ENCODE data around the gene KRTAP10-5. TPM values are rescaled to one million over a fixed set of nuclear protein-coding genes. Genes with fewer than 3 reads are reported as not detected.
"Not testable (repeated sequence)": the region's sequence is repeated elsewhere in the genome, so short reads cannot be mapped to it uniquely, and the experiment has no call there.

KRTAP10-5 gene
- total RNA-seq (not detected), polyA plus RNA-seq (not detected)
- long read RNA-seq, donor 1 = 0 reads
- long read RNA-seq, donor 2 = 0 reads
- long read RNA-seq, donor 3 = 0 reads

- H3K4me1 ChIP-seq; DNase-seq; H3K4me3 ChIP-seq; H3K27ac ChIP-seq; intact Hi-C loops (cut with DNase I); H3K36me3 ChIP-seq: not testable (repeated sequence)
- ATAC-seq = peak in 1 of 8 donors; percentile 41
- Histone ChIP-seq H3K27me3 (peaks cover 0 to 43% (median 9%) of the 10 kb centered on the region in 7 donors), H3K9me3 (peaks cover 0 to 40% (median 18%) of the 10 kb centered on the region in 11 donors)
- WGBS, 2 donors = 37 to 41% methylated on average over 19 of the region's 19 CpGs
These were observed at the start of gene KRTAP10-5 for GRCh38 chr21:44580231-44580821. KRTAP10-5 (minus strand) TSS chr21:44580604; CDS start chr21:44580578, 26 bp downstream.

- WGBS, 2 donors = 47 to 56% methylated on average over 18 of the region's 18 CpGs
- H3K9me3 ChIP-seq = peaks cover 0 to 51% (median 22%) of the 10 kb centered on the region in 11 donors
- ATAC-seq (peak in 3 of 8 donors; percentile 43 to 67 (median 53)), DNase-seq (no peak)
- no peak overlapping the region for H3K4me3 ChIP-seq
- no peak overlapping the region for H3K27ac ChIP-seq
- peaks cover 0 to 7% (median 0%) of the 10 kb centered on the region in 9 donors for H3K4me1 ChIP-seq
- TF ChIP-seq CTCF (IDR thresholded peaks at IDR 0.05) = no peak
- peaks cover 0 to 31% (median 0%) of the 10 kb centered on the region in 7 donors for H3K27me3 ChIP-seq
- intact Hi-C loops (cut with DNase I) = loop anchor here in 1 of 10 donors (10.0 kb wide), 1 partner anchor 156 kb away; no protein-coding TSS in a partner anchor
- H3K36me3 ChIP-seq = no peaks in the 10 kb centered on the region
These were observed 48.4 kb upstream of the KRTAP10-5 start for GRCh38 chr21:44628707-44629391.

- DNase-seq, H3K36me3 ChIP-seq, H3K4me3 ChIP-seq, H3K4me1 ChIP-seq, H3K27ac ChIP-seq: not testable (repeated sequence)
- peak in 2 of 8 donors; percentile 27 to 49 for ATAC-seq
- Histone ChIP-seq H3K9me3 (peaks cover 0 to 55% (median 32%) of the 10 kb centered on the region in 11 donors), H3K27me3 (peaks cover 0 to 31% (median 0%) of the 10 kb centered on the region in 7 donors)
- WGBS, 2 donors = 41 to 48% methylated on average over 13 to 14 of the region's 15 CpGs
- intact Hi-C loops (cut with DNase I) = loop anchor here in 1 of 10 donors (10.0 kb wide), 1 partner anchor 157 kb away; no protein-coding TSS in a partner anchor
These were observed 47.4 kb upstream of the KRTAP10-5 start for GRCh38 chr21:44627831-44628233.

- H3K4me1 ChIP-seq = not testable (repeated sequence)
- peaks cover 0 to 55% (median 27%) of the 10 kb centered on the region in 11 donors for H3K9me3 ChIP-seq
These were observed 46.9 kb upstream of the KRTAP10-5 start for GRCh38 chr21:44627181-44627822.

GRCh38 chr21:44626673-44627143 is 46.3 kb upstream of the KRTAP10-5 start, which contains the start of gene KRTAP10-9:
KRTAP10-9 (plus strand) TSS chr21:44627093; CDS start chr21:44627172, 79 bp downstream.
- no peak within 1 kb of the TSS for H3K4me3 ChIP-seq
- no peak for TF ChIP-seq CTCF (IDR thresholded peaks at IDR 0.05)
- H3K27me3 ChIP-seq = peaks cover 0 to 31% (median 0%) of the 10 kb centered on the region in 7 donors
- peaks cover 0 to 49% (median 21%) of the 10 kb centered on the region in 11 donors for H3K9me3 ChIP-seq
- intact Hi-C loops (cut with DNase I) = loop anchor here in 1 of 10 donors (10.0 kb wide), 1 partner anchor 158 kb away; no protein-coding TSS in a partner anchor
- peak in 1 of 8 donors; percentile 36 for ATAC-seq
- H3K27ac ChIP-seq = no peak within 1 kb of the TSS
- DNase-seq = no peak
- H3K4me1 ChIP-seq = peaks cover 0 to 7% (median 0%) of the 10 kb centered on the region in 9 donors
- WGBS, 2 donors = 44 to 71% methylated on average over 7 of the region's 7 CpGs
- no peaks in the 10 kb centered on the region for H3K36me3 ChIP-seq

More at GRCh38 chr21:44627181-44627822, 46.9 kb upstream of the KRTAP10-5 start:
- DNase-seq, H3K36me3 ChIP-seq, H3K27ac ChIP-seq, ATAC-seq, H3K4me3 ChIP-seq: not testable (repeated sequence)
- H3K27me3 ChIP-seq = peaks cover 0 to 31% (median 0%) of the 10 kb centered on the region in 7 donors
- intact Hi-C loops (cut with DNase I) = loop anchor here in 1 of 10 donors (10.0 kb wide), 1 partner anchor 157 kb away; no protein-coding TSS in a partner anchor
- 75 to 84% methylated on average over 15 to 17 of the region's 20 CpGs for WGBS, 2 donors

Data from heart right ventricle (tissue), 16 donors.